ENCODE results near the gene TRIM34.
"Not testable (repeated sequence)": the region's sequence is repeated elsewhere in the genome, so short reads cannot be mapped to it uniquely, and the experiment has no call there.

TRIM34 gene

GRCh38 chr11:5688482-5688881, 63.7 kb downstream of the TRIM34 start:
- no peak for DNase-seq

DNA sequence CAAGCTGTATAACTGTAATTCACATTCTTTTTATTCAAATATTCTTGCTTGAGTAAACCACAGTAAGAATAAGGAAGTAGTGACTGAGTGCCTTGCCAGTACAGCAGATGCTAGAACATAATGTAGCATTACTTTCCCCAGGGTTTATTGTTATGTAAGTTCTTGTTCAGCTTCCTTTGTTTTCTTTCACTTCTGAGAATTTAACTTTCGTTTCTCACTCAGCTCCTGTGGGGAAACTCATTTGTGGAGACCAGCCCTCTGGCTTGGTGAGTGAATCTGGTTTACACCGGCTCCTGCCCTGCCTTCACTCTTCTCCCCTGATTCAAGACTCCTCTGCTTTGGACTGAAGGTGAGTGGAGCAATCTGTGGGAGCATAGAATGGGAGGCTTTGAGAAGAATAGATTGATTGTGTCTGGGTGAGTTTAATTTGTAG, 64.8 kb downstream of the TRIM34 start, which contains the start of gene TRIM22:
Gene TRIM22, plus strand, starts transcription at position 240 of the 433 bp plus-strand sequence. CDS start 6,443 bp downstream, outside the sequence.
- DNase-seq: no peak

DNA sequence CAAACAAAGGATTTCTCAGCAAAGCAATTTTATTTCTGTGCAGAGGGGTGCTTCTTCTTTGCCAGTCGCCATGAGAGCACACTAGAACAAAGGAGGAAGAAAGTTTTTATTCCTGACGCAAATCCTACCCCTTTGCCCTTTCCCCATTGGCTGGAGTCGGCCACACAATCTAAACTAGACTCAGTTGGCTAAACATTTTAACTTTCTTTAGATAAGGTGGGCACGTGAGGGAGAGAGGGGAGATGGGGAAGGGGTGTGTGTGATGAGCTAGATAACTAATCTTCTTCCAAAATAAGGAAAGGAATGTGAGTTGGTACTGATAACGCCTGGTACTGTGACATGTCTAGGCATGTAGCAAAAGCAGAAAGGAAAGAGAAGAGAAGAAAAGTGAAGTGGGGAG, 65.4 kb downstream of the TRIM34 start:
- DNase-seq: no peak

DNA sequence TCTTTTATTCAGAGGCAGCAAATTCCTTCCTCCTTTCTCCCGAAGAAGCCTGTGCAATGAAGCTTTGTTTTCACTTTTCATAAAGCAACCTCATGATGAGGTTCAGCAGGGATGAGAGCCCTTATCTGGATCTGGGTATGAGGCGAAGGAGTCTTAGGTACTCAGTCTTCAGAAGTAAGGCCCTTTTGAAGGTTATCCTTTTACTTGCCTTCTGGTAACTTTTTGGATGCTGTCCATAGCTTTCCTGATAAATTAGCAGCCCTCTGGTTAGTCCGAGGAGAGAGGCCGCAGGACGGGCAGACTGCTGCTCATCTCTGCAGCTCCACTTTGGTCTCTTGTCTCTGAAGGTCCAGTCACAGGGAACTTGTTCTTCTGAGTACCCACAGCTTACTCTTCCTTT, 65.9 kb downstream of the TRIM34 start:
- no peak for DNase-seq

GRCh38 chr11:5691238-5691963, 66.6 kb downstream of the TRIM34 start:
- DNase-seq: not testable (repeated sequence)

GRCh38 chr11:5691964-5692361, 67.2 kb downstream of the TRIM34 start:
- DNase-seq: no peak

Data from NCI-H1930 (cell line).